ENCODE data around the gene ADAMTS18.

The ADAMTS18 gene

GRCh38 chr16:77437859-77438258, 3.0 kb upstream of the ADAMTS18 start:
- DNase-seq (ENCODE audit: low spot score) = peak; percentile 28

GRCh38 chr16:77435272-77435820, 512 bp upstream of the ADAMTS18 start:
- no peak for DNase-seq (ENCODE audit: low spot score)

- DNase-seq (ENCODE audit: low spot score) = no peak
These were observed 758 bp downstream of the ADAMTS18 start for GRCh38 chr16:77434022-77434529.

- DNase-seq (ENCODE audit: low spot score) = no peak
These were observed 1.7 kb downstream of the ADAMTS18 start for GRCh38 chr16:77433146-77433545.

GRCh38 chr16:77432264-77432663, 2.6 kb downstream of the ADAMTS18 start:
- no peak for DNase-seq (ENCODE audit: low spot score)

- no peak for DNase-seq (ENCODE audit: low spot score)
These were observed 3.8 kb downstream of the ADAMTS18 start for GRCh38 chr16:77430787-77431585.

- DNase-seq (ENCODE audit: low spot score) = no peak
These were observed 4.5 kb downstream of the ADAMTS18 start for GRCh38 chr16:77430360-77430759.

GRCh38 chr16:77424871-77425604, 9.8 kb downstream of the ADAMTS18 start:
- DNase-seq (ENCODE audit: low spot score) = no peak

GRCh38 chr16:77422196-77422784, 12.5 kb downstream of the ADAMTS18 start:
- DNase-seq (ENCODE audit: low spot score) = no peak

GRCh38 chr16:77416939-77417480, 17.8 kb downstream of the ADAMTS18 start:
- DNase-seq (ENCODE audit: low spot score) = no peak

GRCh38 chr16:77414752-77415231, 20.0 kb downstream of the ADAMTS18 start:
- peak; percentile 32 for DNase-seq (ENCODE audit: low spot score)

- no peak for DNase-seq (ENCODE audit: low spot score)
These were observed 24.4 kb downstream of the ADAMTS18 start for GRCh38 chr16:77410449-77410848.

GRCh38 chr16:77409311-77409710, 25.5 kb downstream of the ADAMTS18 start:
- no peak for DNase-seq (ENCODE audit: low spot score)

GRCh38 chr16:77408607-77409006, 26.2 kb downstream of the ADAMTS18 start:
- DNase-seq (ENCODE audit: low spot score) = no peak

- no peak for DNase-seq (ENCODE audit: low spot score)
These were observed 28.2 kb downstream of the ADAMTS18 start for GRCh38 chr16:77406680-77407079.

GRCh38 chr16:77404775-77405174, 30.1 kb downstream of the ADAMTS18 start:
- no peak for DNase-seq (ENCODE audit: low spot score)

GRCh38 chr16:77403732-77404131, 31.1 kb downstream of the ADAMTS18 start:
- no peak for DNase-seq (ENCODE audit: low spot score)

- peak; percentile 13 for DNase-seq (ENCODE audit: low spot score)
These were observed 32.2 kb downstream of the ADAMTS18 start for GRCh38 chr16:77402672-77403071.

- DNase-seq (ENCODE audit: low spot score) = peak; percentile 9
These were observed 32.7 kb downstream of the ADAMTS18 start for GRCh38 chr16:77402118-77402517.

GRCh38 chr16:77399546-77399945, 35.3 kb downstream of the ADAMTS18 start:
- no peak for DNase-seq (ENCODE audit: low spot score)

- no peak for DNase-seq (ENCODE audit: low spot score)
These were observed 35.8 kb downstream of the ADAMTS18 start for GRCh38 chr16:77399066-77399465.

GRCh38 chr16:77398495-77398894, 36.3 kb downstream of the ADAMTS18 start:
- no peak for DNase-seq (ENCODE audit: low spot score)

Data from kidney tubule cell (primary cell).